K562 (cell line): ENCODE data around the gene GRHPR. TPM values are rescaled to one million over a fixed set of nuclear protein-coding genes. Genes with fewer than 3 reads are reported as not detected.

Source experiments
- ARID4B ChIP-seq: sonication (generic); formaldehyde crosslinking; IDR thresholded peaks from 2 replicates; pipeline ENCODE4 v1.8.0; 2022; ENCODE audit warnings: mild to moderate bottlenecking, missing genetic modification reagents
- CREB3L1 ChIP-seq: fragments of 450-650 bp; IDR thresholded peaks from 2 replicates; pipeline ENCODE4 v1.6.1; 2014; ENCODE audit warnings: low read depth, mild to moderate bottlenecking, moderate library complexity, borderline replicate concordance
- CUX1 ChIP-seq: fragments of 200-800 bp; sonication (Bioruptor generic); IDR thresholded peaks from 2 replicates; pipeline ENCODE4 v1.6.1; 2016; ENCODE audit warnings: missing genetic modification characterization, missing compliant biosample characterization
- FOXK2 ChIP-seq, 2 experiments: fragments of 450-650 bp; IDR thresholded peaks in 1 of 2; conservative IDR thresholded peaks in 1 of 2; 2 replicates each; pipeline ENCODE4 v1.6.1; 2016; ENCODE audit warnings: low read depth in 2 of 2, mild to moderate bottlenecking in 1 of 2
- JUN ChIP-seq, 2 experiments: sonication (generic) in 1 of 2; formaldehyde crosslinking in 1 of 2; IDR thresholded peaks; 2 replicates each; pipeline versions ENCODE4 v1.6.1 to v1.8.0; 2012 to 2022; ENCODE audit warnings: borderline replicate concordance in 2 of 2, mild to moderate bottlenecking in 2 of 2, improper control_type of control experiment in 1 of 2, low read depth in 1 of 2, low read length in 1 of 2, missing genetic modification reagents in 1 of 2
- NFRKB ChIP-seq: fragments of 450-650 bp; IDR thresholded peaks from 2 replicates; pipeline ENCODE4 v1.6.1; 2016; ENCODE audit warnings: low read depth
- PHF21A ChIP-seq: fragments of 450-650 bp; IDR thresholded peaks from 2 replicates; pipeline ENCODE4 v1.6.1; 2017; ENCODE audit warnings: low read depth, borderline replicate concordance
- POLR2AphosphoS2 ChIP-seq: IDR thresholded peaks from 2 replicates; pipeline ENCODE4 v1.6.1; 2012; ENCODE audit warnings: low read length, improper control_type of control experiment
- TCF7 ChIP-seq: sonication (generic); IDR thresholded peaks from 2 replicates; pipeline ENCODE4 v1.6.1; 2016; ENCODE audit warnings: antibody characterized with exemption, borderline replicate concordance
- ZNF277 ChIP-seq: fragments of 250-450 bp; sonication (Bioruptor Pico); IDR thresholded peaks from 2 replicates; pipeline ENCODE4 v1.8.0; 2022; ENCODE audit warnings: inconsistent platforms, mild to moderate bottlenecking, moderate library complexity, borderline replicate concordance
- ZNF644 ChIP-seq: fragments of 200-800 bp; sonication (Bioruptor generic); IDR thresholded peaks from 2 replicates; pipeline ENCODE4 v1.6.1; 2016; ENCODE audit warnings: low read depth, missing genetic modification characterization, missing compliant biosample characterization
- ZNF717 ChIP-seq: fragments of 250-450 bp; sonication (Bioruptor Pico); IDR thresholded peaks from 2 replicates; pipeline ENCODE4 v1.5.0; 2021
- polyA plus RNA-seq, 8 experiments: library from polyadenylated mRNA; depleted of rRNA in 4 of 8; stranded (reverse) in 5 of 8; unstranded in 3 of 8; fragments of >200 nt; fragmentation: Nextera tagmentation in 2 of 8; fragmentation: Illumina TruSeq in 1 of 8; extraction: Ambion mirVana in 2 of 8; extraction: Trizol in 1 of 8; gene quantifications; 2 replicates each; pipeline versions ENCODE4 v1.2.1 to v1.2.3, GENCODE V29; 2011 to 2014; ENCODE audit warnings: inconsistent platforms in 1 of 8, missing spikeins in 1 of 8
- total RNA-seq, 7 experiments: library from RNA; depleted of rRNA in 6 of 7; stranded (reverse); fragments of >200 nt in 6 of 7; fragmentation: Illumina TruSeq in 2 of 7; extraction: Trizol in 2 of 7; gene quantifications; 2 replicates each; pipeline versions ENCODE4 v1.2.1 to v1.2.3, GENCODE V29; 2011 to 2021; ENCODE audit warnings: low replicate concordance in 1 of 7

Gene GRHPR
- total and polyA plus RNA-seq, 9 of the 15 experiments (the other 6 are each of a cell fraction or from before 2014, with no cell fraction given) = 38.9 to 144 (median 120) TPM

GRCh38 chr9:37485389-37486255, 63.1 kb downstream of the GRHPR start, which contains the start of gene POLR1E (continued):
- TF ChIP-seq ARID4B (CRISPR knock-in tag) (peak; percentile 63), ZNF717 (no peak), ZNF277 (CRISPR knock-in tag) (no peak), POLR2AphosphoS2 (no peak), CREB3L1 (peak; percentile 66), PHF21A (no peak), ZNF644 (tag) (no peak), NFRKB (0 out of 2 replicates have a peak, but pooled peaks have one; percentile 24), JUN (IDR thresholded peaks at IDR 0.05; ENCODE audit: borderline replicate concordance, low read depth, low read length) (peak; percentile 66; the same call in 1 of the 2 replicates), JUN (CRISPR knock-in tag; IDR thresholded peaks at IDR 0.05; ENCODE audit: borderline replicate concordance) (no peak), FOXK2 (conservative IDR thresholded peaks at IDR 0.05 in 1 of 2, IDR thresholded peaks at IDR 0.05 in 1 of 2; ENCODE audit: low read depth in 2 of 2) (no peak), TCF7 (0 out of 2 replicates have a peak, but pooled peaks have one; percentile 45), CUX1 (no peak)
